Measurements from ENCODE around the gene SGSH.
"Not testable (repeated sequence)": the region's sequence is repeated elsewhere in the genome, so short reads cannot be mapped to it uniquely, and the experiment has no call there.

SGSH gene

GRCh38 chr17:80253631-80254395 lies 33.7 kb upstream of the SGSH start:
- DNase-seq (ENCODE audit: low read depth) = no peak

- DNase-seq (ENCODE audit: low read depth) = peak; percentile 81
These were observed 32.7 kb upstream of the SGSH start for GRCh38 chr17:80252871-80253270.

- no peak for DNase-seq (ENCODE audit: low read depth)
These were observed 31.8 kb upstream of the SGSH start for GRCh38 chr17:80251966-80252365.

- no peak for DNase-seq (ENCODE audit: low read depth)
These were observed 29.0 kb upstream of the SGSH start for GRCh38 chr17:80248894-80249710.

- DNase-seq (ENCODE audit: low read depth) = no peak
These were observed 28.1 kb upstream of the SGSH start for GRCh38 chr17:80248001-80248893.

GRCh38 chr17:80247561-80247960 lies 27.4 kb upstream of the SGSH start:
- DNase-seq (ENCODE audit: low read depth) = no peak

GRCh38 chr17:80246726-80247125 lies 26.6 kb upstream of the SGSH start:
- DNase-seq (ENCODE audit: low read depth) = no peak

- no peak for DNase-seq (ENCODE audit: low read depth)
These were observed 26.1 kb upstream of the SGSH start for GRCh38 chr17:80246266-80246681.

- no peak for DNase-seq (ENCODE audit: low read depth)
These were observed 25.6 kb upstream of the SGSH start for GRCh38 chr17:80245566-80246265.

GRCh38 chr17:80244871-80245509 lies 24.9 kb upstream of the SGSH start:
- no peak for DNase-seq (ENCODE audit: low read depth)

GRCh38 chr17:80244448-80244847 lies 24.3 kb upstream of the SGSH start:
- DNase-seq (ENCODE audit: low read depth) = not testable (repeated sequence)

- DNase-seq (ENCODE audit: low read depth) = no peak
These were observed 23.6 kb upstream of the SGSH start for GRCh38 chr17:80243526-80244433.

- no peak for DNase-seq (ENCODE audit: low read depth)
These were observed 22.4 kb upstream of the SGSH start for GRCh38 chr17:80242505-80242904.

- DNase-seq (ENCODE audit: low read depth) = no peak
These were observed 17.3 kb upstream of the SGSH start for GRCh38 chr17:80237386-80237785.

- no peak for DNase-seq (ENCODE audit: low read depth)
These were observed 16.8 kb upstream of the SGSH start for GRCh38 chr17:80236911-80237310.

- DNase-seq (ENCODE audit: low read depth) = no peak
These were observed 13.1 kb upstream of the SGSH start for GRCh38 chr17:80233202-80233601.

GRCh38 chr17:80232438-80232837 lies 12.3 kb upstream of the SGSH start:
- no peak for DNase-seq (ENCODE audit: low read depth)

- no peak for DNase-seq (ENCODE audit: low read depth)
These were observed 8.9 kb upstream of the SGSH start for GRCh38 chr17:80229011-80229410.

GRCh38 chr17:80228477-80228876 lies 8.3 kb upstream of the SGSH start:
- DNase-seq (ENCODE audit: low read depth) = no peak

- DNase-seq (ENCODE audit: low read depth) = no peak
These were observed 7.5 kb upstream of the SGSH start for GRCh38 chr17:80227666-80228065.
